SJSA1 (cell line): ENCODE data around the gene APLNR. TPM values are rescaled to one million over a fixed set of nuclear protein-coding genes. Genes with fewer than 3 reads are reported as not detected.

Experiments used
- DNase-seq, 2 experiments: peaks; one replicate each; pipeline ENCODE4 v3.0.0-alpha.2; 2015 to 2020; ENCODE audit warnings: low spot score in 2 of 2, low read depth in 1 of 2
- H3K27ac ChIP-seq: fragments of 250-450 bp; sonication (Bioruptor Pico); 2 replicates; pipeline ENCODE4 v1.5.1; 2020; ENCODE audit warnings: mild to moderate bottlenecking, moderate library complexity
- H3K27me3 ChIP-seq: fragments of 250-450 bp; sonication (Bioruptor Pico); replicated peaks from 2 replicates; pipeline ENCODE4 v1.5.1; 2020; ENCODE audit warnings: mild to moderate bottlenecking, moderate library complexity
- H3K36me3 ChIP-seq: fragments of 250-450 bp; sonication (Bioruptor Pico); 2 replicates; pipeline ENCODE4 v1.5.1; 2020; ENCODE audit warnings: mild to moderate bottlenecking
- H3K4me1 ChIP-seq: fragments of 250-450 bp; sonication (Bioruptor Pico); replicated peaks from 2 replicates; pipeline ENCODE4 v1.6.1; 2021; ENCODE audit warnings: mild to moderate bottlenecking
- H3K4me3 ChIP-seq: fragments of 250-450 bp; sonication (Bioruptor Pico); 2 replicates; pipeline ENCODE4 v1.5.1; 2020; ENCODE audit warnings: mild to moderate bottlenecking
- H3K9me3 ChIP-seq: fragments of 250-450 bp; sonication (Bioruptor Pico); replicated peaks from 2 replicates; pipeline ENCODE4 v1.5.1; 2020; ENCODE audit warnings: mild to moderate bottlenecking
- total RNA-seq: library from RNA; depleted of rRNA; stranded (reverse); fragments of >200 nt; shearing (Covaris generic); gene quantifications from 2 replicates; pipeline ENCODE4 v1.2.3, GENCODE V29; 2014

Gene APLNR
- total RNA-seq, 1 experiment from 2014 or later = not detected

- Histone ChIP-seq H3K36me3 (no peaks in the 10 kb centered on the region), H3K4me3 (no peak overlapping the region), H3K4me1 (no peaks in the 10 kb centered on the region), H3K27me3 (0 out of 2 replicates have a peak, but pooled peaks cover 2% of the 10 kb centered on the region), H3K9me3 (no peaks in the 10 kb centered on the region), H3K27ac (no peak overlapping the region)
- DNase-seq = no peak
Measured at GRCh38 chr11:57241353-57241972, 4.4 kb upstream of the APLNR start.

- no peaks in the 10 kb centered on the region for H3K9me3 ChIP-seq
- H3K4me1 ChIP-seq = no peaks in the 10 kb centered on the region
- no peak for DNase-seq
- 0 out of 2 replicates have a peak, but pooled peaks cover 2% of the 10 kb centered on the region for H3K27me3 ChIP-seq
- no peaks in the 10 kb centered on the region for H3K36me3 ChIP-seq
- no peak overlapping the region for H3K27ac ChIP-seq
- H3K4me3 ChIP-seq = no peak overlapping the region
Measured at GRCh38 chr11:57240757-57241156, 3.7 kb upstream of the APLNR start.

- no peak overlapping the region for H3K27ac ChIP-seq
- H3K4me3 ChIP-seq = no peak overlapping the region
- 0 out of 2 replicates have a peak, but pooled peaks cover 2% of the 10 kb centered on the region for H3K27me3 ChIP-seq
- H3K9me3 ChIP-seq = no peaks in the 10 kb centered on the region
- DNase-seq = no peak
- H3K4me1 ChIP-seq = no peaks in the 10 kb centered on the region
- H3K36me3 ChIP-seq = no peaks in the 10 kb centered on the region
Measured at GRCh38 chr11:57240007-57240406, 3.0 kb upstream of the APLNR start.

GRCh38 chr11:57239348-57239747 is 2.3 kb upstream of the APLNR start:
- no peak overlapping the region for H3K27ac ChIP-seq
- H3K4me1 ChIP-seq = no peaks in the 10 kb centered on the region
- H3K9me3 ChIP-seq = no peaks in the 10 kb centered on the region
- DNase-seq = no peak
- H3K36me3 ChIP-seq = no peaks in the 10 kb centered on the region
- H3K27me3 ChIP-seq = 0 out of 2 replicates have a peak, but pooled peaks cover 2% of the 10 kb centered on the region
- no peak overlapping the region for H3K4me3 ChIP-seq

- Histone ChIP-seq H3K4me1 (no peaks in the 10 kb centered on the region), H3K4me3 (no peak overlapping the region), H3K27ac (no peak overlapping the region), H3K36me3 (no peaks in the 10 kb centered on the region), H3K9me3 (no peaks in the 10 kb centered on the region), H3K27me3 (peaks cover 6% of the 10 kb centered on the region)
- no peak for DNase-seq
Measured at GRCh38 chr11:57235761-57236703, 1.0 kb downstream of the APLNR start.

GRCh38 chr11:57233702-57234101 is 3.3 kb downstream of the APLNR start:
- Histone ChIP-seq H3K27me3 (peaks cover 4% of the 10 kb centered on the region), H3K9me3 (no peaks in the 10 kb centered on the region), H3K27ac (no peak overlapping the region), H3K4me1 (no peaks in the 10 kb centered on the region), H3K4me3 (no peak overlapping the region), H3K36me3 (no peaks in the 10 kb centered on the region)
- DNase-seq = no peak

GRCh38 chr11:57231539-57232253 is 5.4 kb downstream of the APLNR start:
- Histone ChIP-seq H3K4me1 (no peaks in the 10 kb centered on the region), H3K27me3 (peaks cover 4% of the 10 kb centered on the region), H3K27ac (no peak overlapping the region), H3K9me3 (no peaks in the 10 kb centered on the region), H3K4me3 (no peak overlapping the region), H3K36me3 (no peaks in the 10 kb centered on the region)
- DNase-seq = no peak

- Histone ChIP-seq H3K9me3 (no peaks in the 10 kb centered on the region), H3K4me3 (no peak overlapping the region), H3K4me1 (no peaks in the 10 kb centered on the region), H3K27ac (no peak overlapping the region), H3K27me3 (peaks cover 4% of the 10 kb centered on the region), H3K36me3 (no peaks in the 10 kb centered on the region)
- no peak for DNase-seq
Measured at GRCh38 chr11:57230791-57231538, 6.1 kb downstream of the APLNR start.

GRCh38 chr11:57230316-57230715 is 6.7 kb downstream of the APLNR start:
- DNase-seq = no peak
- no peak overlapping the region for H3K27ac ChIP-seq
- no peaks in the 10 kb centered on the region for H3K4me1 ChIP-seq

GRCh38 chr11:57228600-57228999 is 8.4 kb downstream of the APLNR start:
- no peaks in the 10 kb centered on the region for H3K36me3 ChIP-seq
- H3K4me3 ChIP-seq = no peak overlapping the region
- no peak overlapping the region for H3K27ac ChIP-seq
- DNase-seq = no peak
- H3K9me3 ChIP-seq = no peaks in the 10 kb centered on the region
- peaks cover 4% of the 10 kb centered on the region for H3K27me3 ChIP-seq
- H3K4me1 ChIP-seq = peaks cover 15% of the 10 kb centered on the region

More at GRCh38 chr11:57230316-57230715, 6.7 kb downstream of the APLNR start:
- H3K4me3 ChIP-seq = no peak overlapping the region
- no peaks in the 10 kb centered on the region for H3K9me3 ChIP-seq
- no peaks in the 10 kb centered on the region for H3K36me3 ChIP-seq
- H3K27me3 ChIP-seq = peaks cover 4% of the 10 kb centered on the region

- peaks cover 25% of the 10 kb centered on the region for H3K4me1 ChIP-seq
- no peaks in the 10 kb centered on the region for H3K36me3 ChIP-seq
- H3K27me3 ChIP-seq = no peaks in the 10 kb centered on the region
- H3K9me3 ChIP-seq = no peaks in the 10 kb centered on the region
- DNase-seq = peak in 1 of 2 experiments; percentile 52
- no peak overlapping the region for H3K4me3 ChIP-seq
- H3K27ac ChIP-seq = no peak overlapping the region
Measured at GRCh38 chr11:57224537-57224936, 12.5 kb downstream of the APLNR start.

- H3K9me3 ChIP-seq = no peaks in the 10 kb centered on the region
- peak in 1 of 2 experiments; percentile 20 for DNase-seq
- H3K36me3 ChIP-seq = no peaks in the 10 kb centered on the region
- no peak overlapping the region for H3K27ac ChIP-seq
- H3K27me3 ChIP-seq = no peaks in the 10 kb centered on the region
- no peak overlapping the region for H3K4me3 ChIP-seq
- peaks cover 25% of the 10 kb centered on the region for H3K4me1 ChIP-seq
Measured at GRCh38 chr11:57224128-57224527, 12.9 kb downstream of the APLNR start.

- Histone ChIP-seq H3K4me3 (no peak overlapping the region), H3K27ac (no peak overlapping the region), H3K9me3 (no peaks in the 10 kb centered on the region), H3K36me3 (no peaks in the 10 kb centered on the region), H3K4me1 (peaks cover 25% of the 10 kb centered on the region), H3K27me3 (no peaks in the 10 kb centered on the region)
- DNase-seq = no peak
Measured at GRCh38 chr11:57223601-57224000, 13.4 kb downstream of the APLNR start.
